IMR-90 (cell line): ENCODE results near the gene ACOX1. TPM values are rescaled to one million over a fixed set of nuclear protein-coding genes. Genes with fewer than 3 reads are reported as not detected.

ENCODE experiments used
- ATAC-seq: fragments of 200-7000 bp; cut with Tn5 transposase; 2 replicates; pipeline ENCODE4 v1.9.1; 2020; ENCODE audit warnings: low read depth, mild to moderate bottlenecking, moderate library complexity
- BruUV-seq: library from RNA; stranded (reverse); fragments of 400-500 nt; replicated peaks from 2 replicates; lab custom pipeline; 2021; lab: Mats Ljungman, UMichigan
- CTCF ChIA-PET: fragments of 300-600 bp; formaldehyde crosslinking; extraction: SDS; loops from one replicate; lab custom pipeline; 2021; ENCODE audit warnings: antibody characterized with exemption; lab: Yijun Ruan, JAX
- POLR2A ChIA-PET: fragments of 300-600 bp; sonication (Branson Sonifier 250); formaldehyde crosslinking; loops from one replicate; lab custom pipeline; 2022; ENCODE audit warnings: antibody characterized with exemption; ENCODE audit not compliant: unreplicated experiment; lab: Charles Lee
- DNase-seq: peaks from one replicate; pipeline ENCODE4 v3.0.0; 2013
- H2AFZ ChIP-seq: replicated peaks from 2 replicates; pipeline ENCODE3; 2013; ENCODE audit warnings: low read length, mild to moderate bottlenecking; ENCODE audit not compliant: poor library complexity
- H2AK5ac ChIP-seq: 2 replicates; pipeline ENCODE4 v1.6.1; 2013; ENCODE audit warnings: low read depth, low read length, inconsistent platforms
- H2AK9ac ChIP-seq: replicated peaks from 2 replicates; pipeline ENCODE3; 2013; ENCODE audit warnings: mild to moderate bottlenecking, low read depth, low read length, moderate library complexity; ENCODE audit not compliant: poor library complexity
- H2BK120ac ChIP-seq: 2 replicates; pipeline ENCODE4 v1.6.1; 2013; ENCODE audit warnings: low read depth, low read length, inconsistent platforms
- H2BK15ac ChIP-seq: 3 replicates; pipeline ENCODE4 v1.6.1; 2013; ENCODE audit warnings: low read depth, low read length, inconsistent platforms
- H2BK20ac ChIP-seq: 2 replicates; pipeline ENCODE4 v1.6.1; 2013; ENCODE audit warnings: low read depth, mild to moderate bottlenecking, inconsistent platforms, low read length, moderate library complexity
- H2BK5ac ChIP-seq: 2 replicates; pipeline ENCODE4 v1.6.1; 2013; ENCODE audit warnings: mild to moderate bottlenecking, low read depth, low read length, inconsistent platforms; ENCODE audit not compliant: poor library complexity, severe bottlenecking
- H3K14ac ChIP-seq: replicated peaks from 2 replicates; pipeline ENCODE4 v1.6.1; 2013; ENCODE audit warnings: low read depth, low read length, inconsistent platforms
- H3K18ac ChIP-seq: 2 replicates; pipeline ENCODE4 v1.6.1; 2013; ENCODE audit warnings: low read depth, low read length, control low read depth
- H3K23ac ChIP-seq: 2 replicates; pipeline ENCODE4 v1.6.1; 2013; ENCODE audit warnings: low read depth, low read length, inconsistent platforms
- H3K27ac ChIP-seq: 2 replicates; pipeline ENCODE4 v1.5.1; 2013; ENCODE audit warnings: mild to moderate bottlenecking, control low read depth, low read length; ENCODE audit not compliant: insufficient read depth
- H3K27me3 ChIP-seq: 2 replicates; pipeline ENCODE4 v1.6.1; 2013; ENCODE audit warnings: low read length; ENCODE audit not compliant: control insufficient read depth, insufficient read depth
- H3K36me3 ChIP-seq: 2 replicates; pipeline ENCODE4 v1.6.1; 2013; ENCODE audit warnings: low read length, mixed read lengths; ENCODE audit not compliant: control insufficient read depth, insufficient read depth
- H3K4ac ChIP-seq: 2 replicates; pipeline ENCODE4 v1.6.1; 2013; ENCODE audit warnings: low read depth, low read length, inconsistent platforms
- H3K4me1 ChIP-seq: 2 replicates; pipeline ENCODE4 v1.6.1; 2013; ENCODE audit warnings: low read length, mixed read lengths; ENCODE audit not compliant: control insufficient read depth, insufficient read depth
- H3K4me2 ChIP-seq: 2 replicates; pipeline ENCODE4 v1.6.1; 2013; ENCODE audit warnings: low read depth, mild to moderate bottlenecking, control low read depth, low read length, moderate library complexity
- H3K4me3 ChIP-seq: 2 replicates; pipeline ENCODE4 v1.5.1; 2013; ENCODE audit warnings: low read depth, mild to moderate bottlenecking, control low read depth, low read length, moderate library complexity; ENCODE audit not compliant: insufficient read depth
- H3K56ac ChIP-seq: 2 replicates; pipeline ENCODE4 v1.6.1; 2013; ENCODE audit warnings: low read length, inconsistent platforms; ENCODE audit not compliant: insufficient read depth; ENCODE audit errors: extremely low read depth
- H3K79me1 ChIP-seq, 2 experiments: 2 replicates each; pipeline ENCODE4 v1.6.1; 2013; ENCODE audit warnings: low read length in 2 of 2, inconsistent platforms in 1 of 2, low read depth in 1 of 2
- H3K9ac ChIP-seq: 2 replicates; pipeline ENCODE4 v1.6.1; 2013; ENCODE audit warnings: low read depth, low read length, control low read depth
- H3K9me1 ChIP-seq: 2 replicates; pipeline ENCODE4 v1.6.1; 2013; ENCODE audit warnings: low read length, inconsistent platforms; ENCODE audit not compliant: insufficient read depth
- H3K9me3 ChIP-seq: 2 replicates; pipeline ENCODE4 v1.6.1; 2013; ENCODE audit warnings: low read length; ENCODE audit not compliant: control insufficient read depth, insufficient read depth
- H4K20me1 ChIP-seq: 2 replicates; pipeline ENCODE4 v1.6.1; 2013; ENCODE audit warnings: low read length, inconsistent platforms; ENCODE audit not compliant: insufficient read depth
- H4K5ac ChIP-seq: 2 replicates; pipeline ENCODE4 v1.6.1; 2013; ENCODE audit warnings: mild to moderate bottlenecking, low read depth, low read length, control low read depth
- H4K8ac ChIP-seq, 2 experiments: 2 replicates each; pipeline ENCODE4 v1.6.1; 2013; ENCODE audit warnings: low read depth in 2 of 2, low read length in 2 of 2, control low read depth in 1 of 2, inconsistent platforms in 1 of 2
- H4K91ac ChIP-seq: 2 replicates; pipeline ENCODE4 v1.6.1; 2013; ENCODE audit warnings: low read depth, low read length, inconsistent platforms; ENCODE audit not compliant: insufficient read depth
- CHD1 ChIP-seq: IDR thresholded peaks from 2 replicates; pipeline ENCODE4 v1.6.1; 2012; ENCODE audit warnings: low read depth, low read length, improper control_type of control experiment
- FOS ChIP-seq: fragments of 150-350 bp; IDR thresholded peaks from 2 replicates; pipeline ENCODE4 v1.6.1; 2016; ENCODE audit warnings: low read depth, low read length
- MAFK ChIP-seq: IDR thresholded peaks from 2 replicates; pipeline ENCODE4 v1.6.1; 2012; ENCODE audit warnings: low read depth, low read length, improper control_type of control experiment
- MXI1 ChIP-seq: IDR thresholded peaks from 2 replicates; pipeline ENCODE4 v1.6.1; 2012; ENCODE audit warnings: low read depth, mild to moderate bottlenecking, low read length, moderate library complexity, borderline replicate concordance
- POLR2A ChIP-seq: IDR thresholded peaks from 2 replicates; pipeline ENCODE4 v1.6.1; 2012; ENCODE audit warnings: mild to moderate bottlenecking, low read depth, low read length
- RFX5 ChIP-seq: IDR thresholded peaks from 2 replicates; pipeline ENCODE4 v1.8.0; 2012; ENCODE audit warnings: low read depth, mild to moderate bottlenecking, low read length, moderate library complexity
- SMC3 ChIP-seq: fragments of 150-350 bp; IDR thresholded peaks from 2 replicates; pipeline ENCODE4 v1.6.1; 2016; ENCODE audit warnings: low read depth, mild to moderate bottlenecking, antibody characterized with exemption, low read length, moderate library complexity
- WGBS, 2 experiments: methylation state at CpG; one replicate each; pipeline versions ENCODE4 v1.1.5 to v1.1.7; 2013; ENCODE audit warnings: missing lambda C conversion rate in 2 of 2; ENCODE audit not compliant: insufficient read length in 1 of 2; ENCODE audit errors: extremely low coverage in 2 of 2; 5-methylcytosine and 5-hydroxymethylcytosine counted together
- dilution Hi-C: fragments of 300-500 bp; cut with HindIII; formaldehyde crosslinking; loops from one replicate; pipeline ENCODE4 v1.14.3; 2018; ENCODE audit warnings: low sequenced_read_pairs; ENCODE audit not compliant: unreplicated experiment
- in situ Hi-C: fragments of 300-500 bp; cut with MboI; formaldehyde crosslinking; loops from 3 replicates; pipeline ENCODE4 v1.14.3; 2019; ENCODE audit warnings: low sequenced_read_pairs, inconsistent platforms, mixed read lengths
- intact Hi-C: fragments of 100-400 bp; cut with micrococcal nuclease; formaldehyde crosslinking; loops from 2 replicates; pipeline ENCODE4 v1.10.0; 2022
- polyA plus RNA-seq, 3 experiments: library from polyadenylated mRNA; depleted of rRNA; stranded (reverse); fragments of >200 nt; gene quantifications; 2 replicates each; pipeline ENCODE4 v1.2.3, GENCODE V29; 2012; ENCODE audit warnings: low replicate concordance in 1 of 3
- total RNA-seq: library from RNA; depleted of rRNA; stranded (reverse); fragments of >200 nt; gene quantifications from 2 replicates; pipeline ENCODE4 v1.2.3, GENCODE V29; 2012
- TF ChIP-seq, protein P1 (sequence below): fragments of 150-350 bp; IDR thresholded peaks from 2 replicates; pipeline ENCODE4 v1.6.1; 2016; ENCODE audit warnings: low read depth, mild to moderate bottlenecking, low read length, moderate library complexity, borderline replicate concordance
- TF ChIP-seq, protein P2 (sequence below): conservative IDR thresholded peaks from 2 replicates; pipeline ENCODE4 v1.5.1; 2012; ENCODE audit warnings: mild to moderate bottlenecking, low read depth, low read length, improper control_type of control experiment
- TF ChIP-seq, protein P3 (sequence below): fragments of 150-350 bp; IDR thresholded peaks from 2 replicates; pipeline ENCODE4 v1.6.1; 2017; ENCODE audit warnings: mild to moderate bottlenecking, antibody characterized with exemption, low read length, low read depth

The ACOX1 gene
- total and polyA plus RNA-seq, 2 of the 4 experiments (the other 2 are of a cell fraction) = 16.1 to 94.8 TPM

DNA sequence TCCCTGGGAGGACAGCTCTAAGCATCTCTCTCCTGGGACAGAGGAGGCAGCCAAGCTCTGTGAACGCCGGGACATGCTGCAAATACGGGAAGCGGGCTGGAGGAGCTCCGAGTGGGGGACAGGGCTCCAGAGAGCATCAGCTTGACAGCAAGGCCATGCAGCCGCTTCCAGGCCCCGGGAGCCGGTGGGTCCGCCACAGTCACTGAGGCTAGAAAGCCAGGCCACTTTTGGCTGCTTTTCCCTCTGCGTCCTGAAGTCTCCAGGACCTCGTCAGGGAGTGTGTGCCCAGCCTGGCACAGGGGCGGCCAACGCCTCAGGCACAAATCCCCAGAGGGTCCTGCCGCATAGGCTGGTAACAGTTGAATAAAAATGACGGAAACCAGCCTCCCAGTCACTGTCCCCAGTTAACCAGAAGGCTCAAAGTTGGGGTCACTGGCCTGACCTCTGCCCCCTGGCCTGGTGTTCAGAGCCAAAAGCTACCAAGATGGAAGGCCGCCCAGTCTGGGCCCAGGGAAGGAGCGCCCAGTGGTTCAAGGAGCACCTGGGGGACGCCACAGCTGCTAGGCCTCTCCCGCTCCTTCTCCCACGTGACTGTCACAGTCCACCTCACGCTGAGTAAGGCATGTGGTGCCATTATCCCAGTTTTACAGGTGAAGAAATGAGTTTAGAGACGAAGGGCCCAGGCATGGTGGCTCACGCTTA, 79.0 kb downstream of the ACOX1 start:
- intact Hi-C loops = loop anchor here (10.0 kb wide), 1 partner anchor 175 kb away; the partner anchor contains the start of genes GALR2, SRP68 and ZACN
- CTCF ChIA-PET = no interaction called here

More for the DNA sequence above, 79.0 kb downstream of the ACOX1 start:
- Histone ChIP-seq H2AK9ac (peak overlapping the region; percentile 47), H3K27ac (no peak overlapping the region), H3K14ac (no peak overlapping the region), H3K4me2 (no peak overlapping the region), H3K9ac (no peak overlapping the region), H2BK15ac (no peak overlapping the region), H3K4me3 (no peak overlapping the region), H3K4me1 (peaks cover 9% of the 10 kb centered on the region), H3K56ac (no peak overlapping the region), H3K79me1 (peaks cover 16 to 36% of the 10 kb centered on the region in 2 experiments), H2BK20ac (no peak overlapping the region), H3K23ac (no peak overlapping the region), H4K91ac (no peak overlapping the region), H3K9me1 (peaks cover 5% of the 10 kb centered on the region; the same call in 1 of the 2 replicates), H3K27me3 (no peaks in the 10 kb centered on the region), H4K8ac (no peak overlapping the region), H3K18ac (no peak overlapping the region), H2AK5ac (no peak overlapping the region), H2AFZ (no peak overlapping the region), H2BK120ac (no peak overlapping the region), H2BK5ac (no peak overlapping the region), H3K4ac (no peak overlapping the region), H3K36me3 (peaks cover 30% of the 10 kb centered on the region), H4K5ac (no peak overlapping the region), H4K20me1 (no peaks in the 10 kb centered on the region), H3K9me3 (no peaks in the 10 kb centered on the region)
- dilution Hi-C loops (no loop called here), in situ Hi-C loops (loop anchor here (10.0 kb wide), 1 partner anchor 385 kb away; no protein-coding TSS in a partner anchor)
- no peak for ATAC-seq
- BruUV-seq = no TSS peak
- TF ChIP-seq CHD1 = no peak
- TF ChIP-seq MXI1 = no peak
- TF ChIP-seq, protein P1, sequence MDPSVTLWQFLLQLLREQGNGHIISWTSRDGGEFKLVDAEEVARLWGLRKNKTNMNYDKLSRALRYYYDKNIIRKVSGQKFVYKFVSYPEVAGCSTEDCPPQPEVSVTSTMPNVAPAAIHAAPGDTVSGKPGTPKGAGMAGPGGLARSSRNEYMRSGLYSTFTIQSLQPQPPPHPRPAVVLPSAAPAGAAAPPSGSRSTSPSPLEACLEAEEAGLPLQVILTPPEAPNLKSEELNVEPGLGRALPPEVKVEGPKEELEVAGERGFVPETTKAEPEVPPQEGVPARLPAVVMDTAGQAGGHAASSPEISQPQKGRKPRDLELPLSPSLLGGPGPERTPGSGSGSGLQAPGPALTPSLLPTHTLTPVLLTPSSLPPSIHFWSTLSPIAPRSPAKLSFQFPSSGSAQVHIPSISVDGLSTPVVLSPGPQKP = no peak
- no peak for TF ChIP-seq FOS
- TF ChIP-seq MAFK = no peak
- TF ChIP-seq RFX5 = no peak
- TF ChIP-seq, protein P2, sequence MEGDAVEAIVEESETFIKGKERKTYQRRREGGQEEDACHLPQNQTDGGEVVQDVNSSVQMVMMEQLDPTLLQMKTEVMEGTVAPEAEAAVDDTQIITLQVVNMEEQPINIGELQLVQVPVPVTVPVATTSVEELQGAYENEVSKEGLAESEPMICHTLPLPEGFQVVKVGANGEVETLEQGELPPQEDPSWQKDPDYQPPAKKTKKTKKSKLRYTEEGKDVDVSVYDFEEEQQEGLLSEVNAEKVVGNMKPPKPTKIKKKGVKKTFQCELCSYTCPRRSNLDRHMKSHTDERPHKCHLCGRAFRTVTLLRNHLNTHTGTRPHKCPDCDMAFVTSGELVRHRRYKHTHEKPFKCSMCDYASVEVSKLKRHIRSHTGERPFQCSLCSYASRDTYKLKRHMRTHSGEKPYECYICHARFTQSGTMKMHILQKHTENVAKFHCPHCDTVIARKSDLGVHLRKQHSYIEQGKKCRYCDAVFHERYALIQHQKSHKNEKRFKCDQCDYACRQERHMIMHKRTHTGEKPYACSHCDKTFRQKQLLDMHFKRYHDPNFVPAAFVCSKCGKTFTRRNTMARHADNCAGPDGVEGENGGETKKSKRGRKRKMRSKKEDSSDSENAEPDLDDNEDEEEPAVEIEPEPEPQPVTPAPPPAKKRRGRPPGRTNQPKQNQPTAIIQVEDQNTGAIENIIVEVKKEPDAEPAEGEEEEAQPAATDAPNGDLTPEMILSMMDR = no peak
- TF ChIP-seq, protein P3, sequence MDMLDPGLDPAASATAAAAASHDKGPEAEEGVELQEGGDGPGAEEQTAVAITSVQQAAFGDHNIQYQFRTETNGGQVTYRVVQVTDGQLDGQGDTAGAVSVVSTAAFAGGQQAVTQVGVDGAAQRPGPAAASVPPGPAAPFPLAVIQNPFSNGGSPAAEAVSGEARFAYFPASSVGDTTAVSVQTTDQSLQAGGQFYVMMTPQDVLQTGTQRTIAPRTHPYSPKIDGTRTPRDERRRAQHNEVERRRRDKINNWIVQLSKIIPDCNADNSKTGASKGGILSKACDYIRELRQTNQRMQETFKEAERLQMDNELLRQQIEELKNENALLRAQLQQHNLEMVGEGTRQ = no peak
- TF ChIP-seq SMC3 = no peak
- no peak for TF ChIP-seq POLR2A
- 98% methylated on average over 11 of the region's 23 CpGs; no CpG with 5 or more reads in 1 of the 2 experiments for WGBS, 2 experiments
- POLR2A ChIA-PET = no interaction called here
- no peak for DNase-seq
